Neuronal stem cell (in vitro differentiated cells): ENCODE results near the gene TSPAN9.

Experiments used
- DNase-seq: peaks from one replicate; pipeline ENCODE4 v3.0.0-alpha.2; 2013; ENCODE audit warnings: low spot score
- H2AFZ ChIP-seq: one replicate; pipeline ENCODE4 v1.6.1; 2013; ENCODE audit warnings: mild to moderate bottlenecking, low read length, inconsistent platforms
- H2AK5ac ChIP-seq: 2 replicates; pipeline ENCODE4 v1.6.1; 2013; ENCODE audit warnings: low read depth, mild to moderate bottlenecking, inconsistent platforms, low read length, moderate library complexity, mixed read lengths
- H2BK120ac ChIP-seq: 2 replicates; pipeline ENCODE4 v1.6.1; 2013; ENCODE audit warnings: low read depth, mild to moderate bottlenecking, inconsistent platforms, low read length, moderate library complexity, mixed read lengths
- H2BK12ac ChIP-seq: one replicate; pipeline ENCODE4 v1.6.1; 2013; ENCODE audit warnings: low read length, inconsistent platforms
- H2BK15ac ChIP-seq: 2 replicates; pipeline ENCODE4 v1.6.1; 2013; ENCODE audit warnings: mild to moderate bottlenecking, low read length, inconsistent platforms, mixed read lengths
- H2BK5ac ChIP-seq: one replicate; pipeline ENCODE4 v1.6.1; 2013; ENCODE audit warnings: inconsistent platforms, mild to moderate bottlenecking, low read length, moderate library complexity
- H3K14ac ChIP-seq: one replicate; pipeline ENCODE4 v1.6.1; 2013; ENCODE audit warnings: low read length, inconsistent platforms
- H3K18ac ChIP-seq: 2 replicates; pipeline ENCODE4 v1.6.1; 2013; ENCODE audit warnings: low read length, inconsistent platforms
- H3K23ac ChIP-seq: 2 replicates; pipeline ENCODE4 v1.6.1; 2013; ENCODE audit warnings: low read depth, mild to moderate bottlenecking, mixed read lengths, low read length, inconsistent platforms; ENCODE audit not compliant: poor library complexity
- H3K27ac ChIP-seq: replicated peaks from 3 replicates; pipeline ENCODE4 v1.5.1; 2013; ENCODE audit warnings: low read length, inconsistent platforms
- H3K27me3 ChIP-seq, 3 experiments: 2 replicates each; pipeline ENCODE4 v1.6.1; 2013; ENCODE audit warnings: low read length in 3 of 3, mild to moderate bottlenecking in 2 of 3, inconsistent platforms in 1 of 3, low read depth in 1 of 3, mixed read lengths in 1 of 3, moderate library complexity in 1 of 3; ENCODE audit not compliant: control insufficient read depth in 3 of 3, insufficient read depth in 3 of 3
- H3K36me3 ChIP-seq, 2 donors: replicated peaks in 1 of 2; 2 replicates each; pipeline ENCODE4 v1.6.1; 2013; ENCODE audit warnings: low read length in 2 of 2; ENCODE audit not compliant: control insufficient read depth in 2 of 2, insufficient read depth in 2 of 2
- H3K4ac ChIP-seq: 2 replicates; pipeline ENCODE4 v1.6.1; 2013; ENCODE audit warnings: inconsistent platforms, mild to moderate bottlenecking, low read length, moderate library complexity
- H3K4me1 ChIP-seq, 2 donors: 1 replicate in 1 of 2; 2 replicates in 1 of 2; pipeline ENCODE4 v1.6.1; 2013; ENCODE audit warnings: low read length in 2 of 2, low read depth in 1 of 2; ENCODE audit not compliant: control insufficient read depth in 2 of 2, insufficient read depth in 1 of 2
- H3K4me2 ChIP-seq: one replicate; pipeline ENCODE4 v1.6.1; 2013; ENCODE audit warnings: mild to moderate bottlenecking, low read length, inconsistent platforms; ENCODE audit not compliant: insufficient read depth, poor library complexity, severe bottlenecking
- H3K4me3 ChIP-seq, 2 donors: 2 replicates each; pipeline ENCODE4 v1.5.1; 2013; ENCODE audit warnings: low read length in 2 of 2, mild to moderate bottlenecking in 2 of 2, inconsistent platforms in 1 of 2, moderate library complexity in 1 of 2
- H3K79me1 ChIP-seq: one replicate; pipeline ENCODE4 v1.6.1; 2013; ENCODE audit warnings: low read depth, mild to moderate bottlenecking, inconsistent platforms, low read length, moderate library complexity
- H3K9ac ChIP-seq: one replicate; pipeline ENCODE4 v1.6.1; 2013; ENCODE audit warnings: mild to moderate bottlenecking, low read depth, low read length, inconsistent platforms; ENCODE audit not compliant: poor library complexity
- H3K9me3 ChIP-seq, 2 donors: replicated peaks in 1 of 2; 2 replicates each; pipeline versions ENCODE3 to v1.6.1; 2013; ENCODE audit warnings: low read length in 2 of 2, mild to moderate bottlenecking in 2 of 2, inconsistent platforms in 1 of 2, low read depth in 1 of 2, mixed read lengths in 1 of 2, moderate library complexity in 1 of 2; ENCODE audit not compliant: control insufficient read depth in 2 of 2, insufficient read depth in 1 of 2
- H4K8ac ChIP-seq: one replicate; pipeline ENCODE4 v1.6.1; 2013; ENCODE audit warnings: low read depth, mild to moderate bottlenecking, inconsistent platforms, low read length, moderate library complexity
- H4K91ac ChIP-seq: one replicate; pipeline ENCODE4 v1.6.1; 2013; ENCODE audit warnings: low read length, low read depth, mild to moderate bottlenecking, inconsistent platforms; ENCODE audit not compliant: poor library complexity
- whole genome bisulfite sequencing, 2 donors: extraction: QIAGEN DNeasy Blood & Tissue Kit; methylation state at CpG; one replicate each; pipeline ENCODE4 v1.1.7; 2013; ENCODE audit warnings: missing lambda C conversion rate in 2 of 2, mixed read lengths in 1 of 2; ENCODE audit not compliant: insufficient read length in 2 of 2, insufficient replicate concordance in 1 of 2; ENCODE audit errors: extremely low coverage in 2 of 2; 5-methylcytosine and 5-hydroxymethylcytosine counted together

Gene TSPAN9

GRCh38 chr12:3249081-3249800 is 172.1 kb downstream of the TSPAN9 start:
- Histone ChIP-seq H2AFZ (no peak overlapping the region), H3K9ac (no peak overlapping the region), H2BK15ac (no peak overlapping the region), H3K27me3 (no peaks in the 10 kb centered on the region), H3K23ac (no peak overlapping the region), H3K27ac (no peak overlapping the region), H3K36me3 (no peaks in the 10 kb centered on the region), H3K4ac (no peak overlapping the region), H4K91ac (no peak overlapping the region), H2BK12ac (no peak overlapping the region), H3K79me1 (no peaks in the 10 kb centered on the region), H3K18ac (no peak overlapping the region), H3K4me2 (no peak overlapping the region), H3K4me1 (peaks cover 3 to 9% of the 10 kb centered on the region in 2 donors), H3K4me3 (no peak overlapping the region), H2BK5ac (no peak overlapping the region), H2AK5ac (no peak overlapping the region), H3K14ac (no peak overlapping the region), H3K9me3 (peaks cover 0 to 3% of the 10 kb centered on the region in 2 donors), H4K8ac (no peak overlapping the region), H2BK120ac (no peak overlapping the region)
- WGBS, 2 donors = no CpG with 5 or more reads among the region's 16 CpGs
- DNase-seq = no peak

GRCh38 chr12:3250034-3250433 is 172.9 kb downstream of the TSPAN9 start:
- Histone ChIP-seq H3K4me3 (no peak overlapping the region), H4K8ac (no peak overlapping the region)

GRCh38 chr12:3250576-3250975 is 173.4 kb downstream of the TSPAN9 start:
- no peak overlapping the region for H3K23ac ChIP-seq
- H3K9ac ChIP-seq = no peak overlapping the region
- H3K4ac ChIP-seq = no peak overlapping the region
- H2AK5ac ChIP-seq = no peak overlapping the region
- H2BK120ac ChIP-seq = no peak overlapping the region
- H4K91ac ChIP-seq = no peak overlapping the region
- no peak overlapping the region for H3K4me2 ChIP-seq
- H3K4me1 ChIP-seq = peaks cover 4 to 11% of the 10 kb centered on the region in 2 donors
- no peak for DNase-seq
- H3K36me3 ChIP-seq = no peaks in the 10 kb centered on the region
- H3K14ac ChIP-seq = no peak overlapping the region
- H3K79me1 ChIP-seq = no peaks in the 10 kb centered on the region
- no peak overlapping the region for H2AFZ ChIP-seq
- H3K4me3 ChIP-seq = no peak overlapping the region
- H2BK5ac ChIP-seq = no peak overlapping the region
- no peak overlapping the region for H2BK15ac ChIP-seq
- H3K27me3 ChIP-seq = no peaks in the 10 kb centered on the region
- H3K18ac ChIP-seq = no peak overlapping the region
- H4K8ac ChIP-seq = no peak overlapping the region
- no CpG with 5 or more reads among the region's 8 CpGs for WGBS, 2 donors
- H2BK12ac ChIP-seq = no peak overlapping the region
- peaks cover 0 to 2% of the 10 kb centered on the region in 2 donors for H3K9me3 ChIP-seq
- H3K27ac ChIP-seq = no peak overlapping the region

More at GRCh38 chr12:3250034-3250433, 172.9 kb downstream of the TSPAN9 start:
- no peaks in the 10 kb centered on the region for H3K27me3 ChIP-seq
- no peak overlapping the region for H4K91ac ChIP-seq
- H2AK5ac ChIP-seq = no peak overlapping the region
- H3K27ac ChIP-seq = no peak overlapping the region
- no peak overlapping the region for H3K9ac ChIP-seq
- no peak overlapping the region for H3K14ac ChIP-seq
- H3K9me3 ChIP-seq = peaks cover 0 to 3% of the 10 kb centered on the region in 2 donors
- no peak overlapping the region for H2BK15ac ChIP-seq
- no peak overlapping the region for H3K23ac ChIP-seq
- no peak overlapping the region for H3K4me2 ChIP-seq
- no peak overlapping the region for H2BK12ac ChIP-seq
- H2AFZ ChIP-seq = no peak overlapping the region
- H3K79me1 ChIP-seq = no peaks in the 10 kb centered on the region
- no peak overlapping the region for H2BK5ac ChIP-seq
- no peak overlapping the region for H3K18ac ChIP-seq
- no peak for DNase-seq
- H2BK120ac ChIP-seq = no peak overlapping the region
- no CpG with 5 or more reads among the region's 6 CpGs for WGBS, 2 donors
- no peak overlapping the region for H3K4ac ChIP-seq
- H3K36me3 ChIP-seq = no peaks in the 10 kb centered on the region
- H3K4me1 ChIP-seq = peaks cover 4 to 11% of the 10 kb centered on the region in 2 donors

- Histone ChIP-seq H2BK12ac (no peak overlapping the region), H3K14ac (no peak overlapping the region), H3K9me3 (peaks cover 0 to 2% of the 10 kb centered on the region in 2 donors), H2BK120ac (no peak overlapping the region), H2AFZ (no peak overlapping the region), H3K27me3 (no peaks in the 10 kb centered on the region), H2BK15ac (no peak overlapping the region), H3K4me3 (no peak overlapping the region), H3K79me1 (no peaks in the 10 kb centered on the region), H3K9ac (no peak overlapping the region), H2BK5ac (no peak overlapping the region), H3K23ac (no peak overlapping the region), H4K91ac (no peak overlapping the region), H3K27ac (no peak overlapping the region), H4K8ac (no peak overlapping the region), H3K4me2 (no peak overlapping the region), H3K36me3 (no peaks in the 10 kb centered on the region), H3K4me1 (peaks cover 4 to 15% of the 10 kb centered on the region in 2 donors), H3K4ac (no peak overlapping the region), H3K18ac (no peak overlapping the region), H2AK5ac (no peak overlapping the region)
- WGBS, 2 donors = no CpG with 5 or more reads among the region's 5 CpGs
- no peak for DNase-seq
These were observed 173.9 kb downstream of the TSPAN9 start for GRCh38 chr12:3251067-3251466.
